ENCODE results near the gene SNAI1. TPM values are rescaled to one million over a fixed set of nuclear protein-coding genes. Genes with fewer than 3 reads are reported as not detected.

The SNAI1 gene
- total and polyA plus RNA-seq, 2 of the 4 experiments (the other 2 are of a cell fraction): 0.54 to 13.7 TPM

- TF ChIP-seq SMC3 (IDR thresholded peaks at IDR 0.05; ENCODE audit: low read depth, low read length) (no peak), CHD1 (IDR thresholded peaks at IDR 0.05; ENCODE audit: low read depth, low read length) (no peak), CTCF (conservative IDR thresholded peaks at IDR 0.05; ENCODE audit: low read depth, low read length) (no peak), NFE2L2 (IDR thresholded peaks at IDR 0.05; ENCODE audit: low read depth, low read length) (no peak), RCOR1 (IDR thresholded peaks at IDR 0.05; ENCODE audit: insufficient replicate concordance, low read length) (no peak), MAZ (IDR thresholded peaks at IDR 0.05; ENCODE audit: borderline replicate concordance, low read depth, low read length) (no peak), MAFK (IDR thresholded peaks at IDR 0.05; ENCODE audit: low read depth, low read length) (no peak), BHLHE40 (IDR thresholded peaks at IDR 0.05; ENCODE audit: low read depth, low read length) (no peak), CEBPB (IDR thresholded peaks at IDR 0.05; ENCODE audit: low read depth, low read length) (no peak), FOS (IDR thresholded peaks at IDR 0.05; ENCODE audit: low read depth, low read length) (no peak), RFX5 (IDR thresholded peaks at IDR 0.05; ENCODE audit: low read depth, low read length) (no peak), MXI1 (IDR thresholded peaks at IDR 0.05; ENCODE audit: borderline replicate concordance, low read depth, low read length) (no peak), POLR2A (IDR thresholded peaks at IDR 0.05; ENCODE audit: low read depth, low read length) (no peak), RAD21 (IDR thresholded peaks at IDR 0.05; ENCODE audit: low read length) (no peak)
- TF ChIP-seq, protein P1, sequence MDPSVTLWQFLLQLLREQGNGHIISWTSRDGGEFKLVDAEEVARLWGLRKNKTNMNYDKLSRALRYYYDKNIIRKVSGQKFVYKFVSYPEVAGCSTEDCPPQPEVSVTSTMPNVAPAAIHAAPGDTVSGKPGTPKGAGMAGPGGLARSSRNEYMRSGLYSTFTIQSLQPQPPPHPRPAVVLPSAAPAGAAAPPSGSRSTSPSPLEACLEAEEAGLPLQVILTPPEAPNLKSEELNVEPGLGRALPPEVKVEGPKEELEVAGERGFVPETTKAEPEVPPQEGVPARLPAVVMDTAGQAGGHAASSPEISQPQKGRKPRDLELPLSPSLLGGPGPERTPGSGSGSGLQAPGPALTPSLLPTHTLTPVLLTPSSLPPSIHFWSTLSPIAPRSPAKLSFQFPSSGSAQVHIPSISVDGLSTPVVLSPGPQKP (IDR thresholded peaks at IDR 0.05; ENCODE audit: borderline replicate concordance, low read depth, low read length): no peak
- TF ChIP-seq, protein P2, sequence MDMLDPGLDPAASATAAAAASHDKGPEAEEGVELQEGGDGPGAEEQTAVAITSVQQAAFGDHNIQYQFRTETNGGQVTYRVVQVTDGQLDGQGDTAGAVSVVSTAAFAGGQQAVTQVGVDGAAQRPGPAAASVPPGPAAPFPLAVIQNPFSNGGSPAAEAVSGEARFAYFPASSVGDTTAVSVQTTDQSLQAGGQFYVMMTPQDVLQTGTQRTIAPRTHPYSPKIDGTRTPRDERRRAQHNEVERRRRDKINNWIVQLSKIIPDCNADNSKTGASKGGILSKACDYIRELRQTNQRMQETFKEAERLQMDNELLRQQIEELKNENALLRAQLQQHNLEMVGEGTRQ (IDR thresholded peaks at IDR 0.05; ENCODE audit: low read depth, low read length): no peak
- no peaks in the 10 kb centered on the region for H3K9me1 ChIP-seq (ENCODE audit: insufficient read depth, low read length)
- H3K27ac ChIP-seq (ENCODE audit: insufficient read depth, low read length): no peak overlapping the region
- no TSS peak for BruUV-seq (replicated peaks)
- no peak overlapping the region for H3K4me3 ChIP-seq (ENCODE audit: insufficient read depth, low read depth, low read length)
- no peak overlapping the region for H4K91ac ChIP-seq (ENCODE audit: insufficient read depth, low read depth, low read length)
- H3K9ac ChIP-seq (ENCODE audit: low read depth, low read length): no peak overlapping the region
- H3K56ac ChIP-seq (ENCODE audit: extremely low read depth, insufficient read depth, low read length): no peak overlapping the region
- no peaks in the 10 kb centered on the region for H3K9me3 ChIP-seq (ENCODE audit: control insufficient read depth, insufficient read depth, low read length)
- WGBS, 2 experiments (ENCODE audit: extremely low coverage in 2 of 2, insufficient read length in 1 of 2): 87% methylated on average over 5 of the region's 13 CpGs; no CpG with 5 or more reads in 1 of the 2 experiments
- ChIA-PET CTCF (no interaction called here), POLR2A (ENCODE audit: unreplicated experiment) (no interaction called here)
- H3K18ac ChIP-seq (ENCODE audit: low read depth, low read length): no peak overlapping the region
- intact Hi-C loops (cut with micrococcal nuclease): no loop called here
- no peak overlapping the region for H3K23ac ChIP-seq (ENCODE audit: low read depth, low read length)
- ATAC-seq (ENCODE audit: low read depth) (no peak), DNase-seq (no peak)
- H2BK15ac ChIP-seq (ENCODE audit: low read depth, low read length): no peak overlapping the region
- H3K36me3 ChIP-seq (ENCODE audit: control insufficient read depth, insufficient read depth, low read length): no peaks in the 10 kb centered on the region
- no peak overlapping the region for H4K5ac ChIP-seq (ENCODE audit: low read depth, low read length)
- no peak overlapping the region for H2BK120ac ChIP-seq (ENCODE audit: low read depth, low read length)
- H4K20me1 ChIP-seq (ENCODE audit: insufficient read depth, low read length): no peaks in the 10 kb centered on the region
- in situ Hi-C loops (cut with MboI; ENCODE audit: low sequenced_read_pairs): no loop called here
- H2BK20ac ChIP-seq (ENCODE audit: low read depth, low read length): no peak overlapping the region
- H3K4me2 ChIP-seq (ENCODE audit: low read depth, low read length): no peak overlapping the region
- peak overlapping the region; percentile 51 for H2AFZ ChIP-seq (replicated peaks; ENCODE audit: low read length, poor library complexity)
- no peak overlapping the region for H2AK9ac ChIP-seq (replicated peaks; ENCODE audit: low read depth, low read length, poor library complexity)
- no peak overlapping the region for H3K4ac ChIP-seq (ENCODE audit: low read depth, low read length)
- no peak overlapping the region for H2BK5ac ChIP-seq (ENCODE audit: low read depth, low read length, poor library complexity, severe bottlenecking)
- no peak overlapping the region for H4K8ac ChIP-seq (ENCODE audit: low read depth in 2 of 2, low read length in 2 of 2)
- H3K27me3 ChIP-seq (ENCODE audit: control insufficient read depth, insufficient read depth, low read length): no peaks in the 10 kb centered on the region
- peak overlapping the region; percentile 0; the same call in 1 of the 2 replicates for H2AK5ac ChIP-seq (ENCODE audit: low read depth, low read length)
- no peak overlapping the region for H3K14ac ChIP-seq (replicated peaks; ENCODE audit: low read depth, low read length)
- no peaks in the 10 kb centered on the region for H3K4me1 ChIP-seq (ENCODE audit: control insufficient read depth, insufficient read depth, low read length)
- dilution Hi-C loops (cut with HindIII; ENCODE audit: low sequenced_read_pairs, unreplicated experiment): no loop called here
- H3K79me1 ChIP-seq (ENCODE audit: low read depth in 1 of 2, low read length in 2 of 2): no peaks in the 10 kb centered on the region
These were observed 36.9 kb downstream of the SNAI1 start for GRCh38 chr20:50019466-50020256.

Data from IMR-90 (cell line).